GM12878 (cell line): ENCODE measurements around the gene ARHGAP20. TPM values are rescaled to one million over a fixed set of nuclear protein-coding genes. Genes with fewer than 3 reads are reported as not detected.

Experiments used
- ATAC-seq: fragments of 200-7000 bp; cut with Tn5 transposase; 3 replicates; pipeline ENCODE4 v1.9.1; 2020; ENCODE audit warnings: mild to moderate bottlenecking, moderate library complexity
- BruUV-seq: library from RNA; stranded (reverse); fragments of 400-500 nt; replicated peaks from 2 replicates; lab custom pipeline; 2021; lab: Mats Ljungman, UMichigan
- CTCF ChIA-PET: fragments of 300-600 bp; sonication (Branson Sonifier 250); formaldehyde crosslinking; extraction: SDS; loops from one replicate; lab custom pipeline; 2021; ENCODE audit warnings: inconsistent platforms; lab: Yijun Ruan, JAX
- POLR2A ChIA-PET: fragments of 350-600 bp; formaldehyde crosslinking; extraction: SDS; loops from one replicate; lab custom pipeline; 2021; ENCODE audit warnings: inconsistent platforms; lab: Charles Lee
- RAD21 ChIA-PET: fragments of 300-600 bp; sonication (Branson Sonifier 250); formaldehyde crosslinking; loops from one replicate; lab custom pipeline; 2023; ENCODE audit warnings: antibody characterized with exemption; ENCODE audit not compliant: unreplicated experiment; lab: Charles Lee
- SMC1A ChIA-PET: fragments of 300-600 bp; sonication (Branson Sonifier 250); formaldehyde crosslinking; loops from one replicate; lab custom pipeline; 2023; ENCODE audit not compliant: unreplicated experiment, uncharacterized antibody; lab: Charles Lee
- DNase-seq: peaks from one replicate; pipeline ENCODE4 v3.0.0-alpha.2; 2011; ENCODE audit warnings: low read depth, low spot score
- FAIRE-seq: peaks from 3 replicates; lab custom pipeline; 2011; peaks lifted over from hg19 to GRCh38; lab: Jason Lieb, UNC
- H2AFZ ChIP-seq: 2 replicates; pipeline ENCODE4 v1.6.0; 2011; ENCODE audit warnings: low read depth, low read length, control low read depth; ENCODE audit not compliant: control insufficient read depth
- H3K27ac ChIP-seq: 2 replicates; pipeline ENCODE4 v1.5.1; 2011; ENCODE audit warnings: control low read depth; ENCODE audit not compliant: control insufficient read depth, insufficient read depth
- H3K27me3 ChIP-seq, 2 experiments: replicated peaks in 1 of 2; 2 replicates each; pipeline versions ENCODE4 v1.6.0 to v1.6.1; 2011; ENCODE audit warnings: low read length in 1 of 2; ENCODE audit not compliant: control insufficient read depth in 2 of 2, insufficient read depth in 2 of 2
- H3K36me3 ChIP-seq, 2 experiments: 2 replicates each; pipeline ENCODE4 v1.5.1; 2011; ENCODE audit warnings: low read length in 1 of 2; ENCODE audit not compliant: control insufficient read depth in 2 of 2, insufficient read depth in 2 of 2
- H3K4me1 ChIP-seq: 2 replicates; pipeline ENCODE4 v1.6.1; 2011; ENCODE audit warnings: mild to moderate bottlenecking, low read length, moderate library complexity, mixed read lengths; ENCODE audit not compliant: control insufficient read depth, insufficient read depth
- H3K4me2 ChIP-seq: 2 replicates; pipeline ENCODE4 v1.6.0; 2011; ENCODE audit warnings: control low read depth; ENCODE audit not compliant: control insufficient read depth, insufficient read depth
- H3K4me3 ChIP-seq: fragments of 200-600 bp; sonication (generic); 2 replicates; pipeline ENCODE4 v1.5.1; 2016
- H3K79me2 ChIP-seq: 2 replicates; pipeline ENCODE4 v1.6.0; 2011; ENCODE audit warnings: low read length; ENCODE audit not compliant: control insufficient read depth, insufficient read depth
- H3K9ac ChIP-seq: 2 replicates; pipeline ENCODE4 v1.8.0; 2011; ENCODE audit warnings: low read length, control low read depth, mixed read lengths; ENCODE audit not compliant: control insufficient read depth, insufficient read depth
- H3K9me3 ChIP-seq: replicated peaks from 3 replicates; pipeline ENCODE4 v1.5.1; 2011; ENCODE audit warnings: mild to moderate bottlenecking, low read length; ENCODE audit not compliant: control insufficient read depth, insufficient read depth
- H4K20me1 ChIP-seq: 2 replicates; pipeline ENCODE4 v1.6.0; 2011; ENCODE audit not compliant: control insufficient read depth, insufficient read depth
- JUND ChIP-seq: IDR thresholded peaks from 2 replicates; pipeline ENCODE4 v1.6.1; 2012; ENCODE audit warnings: low read depth, mild to moderate bottlenecking, low read length, improper control_type of control experiment, moderate library complexity
- MYB ChIP-seq: fragments of 150-350 bp; IDR thresholded peaks from 2 replicates; pipeline ENCODE4 v1.6.1; 2014; ENCODE audit warnings: mild to moderate bottlenecking, low read depth, low read length, borderline replicate concordance
- PRDM15 ChIP-seq: fragments of 450-650 bp; formaldehyde crosslinking; IDR thresholded peaks from 2 replicates; pipeline ENCODE4 v1.4.0; 2020; ENCODE audit warnings: mild to moderate bottlenecking, moderate library complexity
- SREBF2 ChIP-seq: IDR thresholded peaks from 2 replicates; pipeline ENCODE4 v1.6.1; 2012; ENCODE audit warnings: mild to moderate bottlenecking, low read length
- TCF3 ChIP-seq: IDR thresholded peaks from 2 replicates; pipeline ENCODE4 v1.6.1; 2012; ENCODE audit warnings: low read depth, mild to moderate bottlenecking, low read length, borderline replicate concordance; ENCODE audit not compliant: insufficient read depth
- ZBTB11 ChIP-seq: fragments of 450-650 bp; formaldehyde crosslinking; IDR thresholded peaks from 2 replicates; pipeline ENCODE4 v1.5.0; 2022; ENCODE audit warnings: mild to moderate bottlenecking, missing genetic modification characterization
- WGBS: methylation state at CpG from one replicate; pipeline ENCODE4 v1.1.6; 2016; ENCODE audit warnings: low lambda C conversion rate; ENCODE audit not compliant: insufficient replicate concordance, insufficient coverage; ENCODE audit errors: missing lambda C conversion rate; 5-methylcytosine and 5-hydroxymethylcytosine counted together
- in situ Hi-C: fragments of 300-500 bp; cut with MboI; formaldehyde crosslinking; loops from 9 replicates; pipeline ENCODE4 v1.14.3; 2018; ENCODE audit warnings: mixed read lengths
- intact Hi-C: fragments of 100-400 bp; cut with micrococcal nuclease; formaldehyde crosslinking; loops from one replicate; pipeline ENCODE4 v1.14.2; 2022; ENCODE audit not compliant: unreplicated experiment
- polyA plus RNA-seq, 11 experiments: library from polyadenylated mRNA; depleted of rRNA in 4 of 11; unstranded in 6 of 11; stranded (reverse) in 5 of 11; fragments of >200 nt; fragmentation: Nextera tagmentation in 4 of 11; fragmentation: Illumina TruSeq in 1 of 11; extraction: Ambion mirVana in 4 of 11; extraction: Trizol in 1 of 11; gene quantifications; 1 replicate in 1 of 11; 2 replicates in 10 of 11; pipeline versions ENCODE4 v1.2.1 to v1.2.3, GENCODE V29; 2011 to 2016; ENCODE audit warnings: inconsistent platforms in 2 of 11, missing spikeins in 2 of 11, low read depth in 1 of 11
- total RNA-seq, 4 experiments: library from RNA; depleted of rRNA in 3 of 4; stranded (reverse); fragments of >200 nt in 3 of 4; fragmentation: Illumina TruSeq in 1 of 4; extraction: Trizol in 1 of 4; gene quantifications; 2 replicates each; pipeline versions ENCODE4 v1.2.1 to v1.2.3, GENCODE V29; 2013 to 2021
- TF ChIP-seq, protein P1 (sequence below): fragments of 450-650 bp; IDR thresholded peaks from 2 replicates; pipeline ENCODE4 v1.6.1; 2017; ENCODE audit warnings: mild to moderate bottlenecking, low read depth, inconsistent platforms; ENCODE audit not compliant: poor library complexity, severe bottlenecking
- TF ChIP-seq, protein P2 (sequence below): fragments of 450-650 bp; IDR thresholded peaks from 2 replicates; pipeline ENCODE4 v1.6.1; 2018; ENCODE audit warnings: borderline replicate concordance, mild to moderate bottlenecking; ENCODE audit not compliant: partially characterized antibody

The ARHGAP20 gene
- total and polyA plus RNA-seq, 10 of the 15 experiments (the other 5 are each of a cell fraction or from before 2014, with no cell fraction given) = 0.01 TPM; not detected in 9

DNA sequence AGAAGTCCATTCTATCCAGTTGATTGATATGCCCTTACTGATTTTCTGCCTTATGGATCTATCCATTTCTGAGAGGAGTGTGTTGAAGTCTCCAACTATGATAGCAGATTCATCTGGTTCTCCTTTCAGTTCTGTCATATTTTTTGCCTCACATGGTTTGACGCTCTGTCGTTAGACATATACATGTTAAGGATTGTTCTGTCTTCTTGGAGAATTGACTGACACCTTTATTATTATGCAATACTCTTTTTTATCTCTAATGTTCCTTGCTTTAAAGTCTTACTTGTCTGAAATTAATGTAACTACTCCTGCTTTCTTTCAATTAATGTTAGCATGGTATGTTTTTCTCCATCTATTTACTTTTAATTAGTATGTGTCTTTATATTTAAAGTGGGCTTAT is 12.1 kb upstream of the ARHGAP20 start (continued):
- TF ChIP-seq ZBTB11 (CRISPR knock-in tag) (no peak), SREBF2 (no peak), TCF3 (no peak)

DNA sequence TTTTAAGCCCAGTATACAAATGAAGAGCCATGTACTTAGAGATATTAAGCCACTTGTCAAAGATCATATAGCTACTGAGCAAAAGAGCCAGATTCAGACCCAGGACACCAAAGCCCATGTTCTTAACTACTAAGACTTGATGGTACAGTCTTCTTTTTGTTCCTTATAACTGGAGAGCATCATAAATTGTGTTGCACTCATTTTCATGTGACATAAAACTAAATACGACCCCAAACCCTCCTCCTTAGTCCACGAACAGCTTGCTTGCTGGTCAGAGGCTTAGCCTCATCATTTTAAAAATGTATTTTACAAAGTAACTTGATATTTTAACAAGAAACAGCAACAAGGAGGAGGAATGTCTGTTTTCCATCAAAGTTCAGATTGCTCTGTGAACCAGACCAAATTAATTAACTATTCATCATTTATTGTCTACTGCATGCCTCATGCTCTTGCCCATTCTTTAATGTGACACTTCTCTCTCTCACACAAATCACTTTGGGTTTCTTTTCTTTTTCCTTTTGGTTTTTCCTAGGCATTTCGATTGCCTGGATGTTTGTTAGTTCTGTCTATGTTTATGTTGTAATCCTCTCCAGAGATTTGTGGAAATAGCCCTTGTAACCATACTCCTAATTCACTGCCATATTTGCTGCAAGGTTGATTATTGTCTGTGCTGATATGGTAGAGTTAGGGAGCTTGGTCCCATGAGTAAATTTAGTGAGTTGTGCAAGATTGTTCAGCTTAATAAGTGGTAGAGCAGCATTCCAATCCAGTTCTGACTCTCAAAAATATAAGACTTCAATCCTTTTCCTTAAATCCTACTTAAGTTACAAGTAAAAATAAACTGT is 8.4 kb upstream of the ARHGAP20 start:
- RAD21 ChIA-PET = no interaction called here
- no peak overlapping the region for H3K9ac ChIP-seq
- WGBS = 2% methylated on average over 3 of the region's 3 CpGs
- ATAC-seq (no peak), DNase-seq (no peak), FAIRE-seq (no peak)
- no peak overlapping the region for H2AFZ ChIP-seq
- H3K27me3 ChIP-seq = no peaks in the 10 kb centered on the region
- intact Hi-C loops (no loop called here), in situ Hi-C loops (no loop called here)
- no peak overlapping the region for H3K27ac ChIP-seq
- H3K4me2 ChIP-seq = no peak overlapping the region
- H3K36me3 ChIP-seq = no peaks in the 10 kb centered on the region
- CTCF ChIA-PET = no interaction called here
- SMC1A ChIA-PET = no interaction called here
- no peaks in the 10 kb centered on the region for H3K4me1 ChIP-seq
- POLR2A ChIA-PET = no interaction called here
- H3K4me3 ChIP-seq = no peak overlapping the region
- no peaks in the 10 kb centered on the region for H4K20me1 ChIP-seq
- H3K79me2 ChIP-seq = no peaks in the 10 kb centered on the region
- H3K9me3 ChIP-seq = no peaks in the 10 kb centered on the region; the same call in 2 of the 3 replicates
- BruUV-seq = no TSS peak
- no peak for TF ChIP-seq JUND
- TF ChIP-seq, protein P1, sequence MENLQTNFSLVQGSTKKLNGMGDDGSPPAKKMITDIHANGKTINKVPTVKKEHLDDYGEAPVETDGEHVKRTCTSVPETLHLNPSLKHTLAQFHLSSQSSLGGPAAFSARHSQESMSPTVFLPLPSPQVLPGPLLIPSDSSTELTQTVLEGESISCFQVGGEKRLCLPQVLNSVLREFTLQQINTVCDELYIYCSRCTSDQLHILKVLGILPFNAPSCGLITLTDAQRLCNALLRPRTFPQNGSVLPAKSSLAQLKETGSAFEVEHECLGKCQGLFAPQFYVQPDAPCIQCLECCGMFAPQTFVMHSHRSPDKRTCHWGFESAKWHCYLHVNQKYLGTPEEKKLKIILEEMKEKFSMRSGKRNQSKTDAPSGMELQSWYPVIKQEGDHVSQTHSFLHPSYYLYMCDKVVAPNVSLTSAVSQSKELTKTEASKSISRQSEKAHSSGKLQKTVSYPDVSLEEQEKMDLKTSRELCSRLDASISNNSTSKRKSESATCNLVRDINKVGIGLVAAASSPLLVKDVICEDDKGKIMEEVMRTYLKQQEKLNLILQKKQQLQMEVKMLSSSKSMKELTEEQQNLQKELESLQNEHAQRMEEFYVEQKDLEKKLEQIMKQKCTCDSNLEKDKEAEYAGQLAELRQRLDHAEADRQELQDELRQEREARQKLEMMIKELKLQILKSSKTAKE = no peak
- no peak for TF ChIP-seq PRDM15 (CRISPR knock-in tag)
- TF ChIP-seq, protein P2, sequence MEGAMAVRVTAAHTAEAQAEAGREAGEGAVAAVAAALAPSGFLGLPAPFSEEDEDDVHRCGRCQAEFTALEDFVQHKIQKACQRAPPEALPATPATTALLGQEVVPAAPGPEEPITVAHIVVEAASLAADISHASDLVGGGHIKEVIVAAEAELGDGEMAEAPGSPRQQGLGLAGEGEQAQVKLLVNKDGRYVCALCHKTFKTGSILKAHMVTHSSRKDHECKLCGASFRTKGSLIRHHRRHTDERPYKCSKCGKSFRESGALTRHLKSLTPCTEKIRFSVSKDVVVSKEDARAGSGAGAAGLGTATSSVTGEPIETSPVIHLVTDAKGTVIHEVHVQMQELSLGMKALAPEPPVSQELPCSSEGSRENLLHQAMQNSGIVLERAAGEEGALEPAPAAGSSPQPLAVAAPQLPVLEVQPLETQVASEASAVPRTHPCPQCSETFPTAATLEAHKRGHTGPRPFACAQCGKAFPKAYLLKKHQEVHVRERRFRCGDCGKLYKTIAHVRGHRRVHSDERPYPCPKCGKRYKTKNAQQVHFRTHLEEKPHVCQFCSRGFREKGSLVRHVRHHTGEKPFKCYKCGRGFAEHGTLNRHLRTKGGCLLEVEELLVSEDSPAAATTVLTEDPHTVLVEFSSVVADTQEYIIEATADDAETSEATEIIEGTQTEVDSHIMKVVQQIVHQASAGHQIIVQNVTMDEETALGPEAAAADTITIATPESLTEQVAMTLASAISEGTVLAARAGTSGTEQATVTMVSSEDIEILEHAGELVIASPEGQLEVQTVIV = no peak
- no peak for TF ChIP-seq MYB
